ENCODE measurements around the gene TMEM117.
A peak's percentile ranks its signal among the peaks of the same experiment; 100 is the strongest.

TMEM117 gene

DNA sequence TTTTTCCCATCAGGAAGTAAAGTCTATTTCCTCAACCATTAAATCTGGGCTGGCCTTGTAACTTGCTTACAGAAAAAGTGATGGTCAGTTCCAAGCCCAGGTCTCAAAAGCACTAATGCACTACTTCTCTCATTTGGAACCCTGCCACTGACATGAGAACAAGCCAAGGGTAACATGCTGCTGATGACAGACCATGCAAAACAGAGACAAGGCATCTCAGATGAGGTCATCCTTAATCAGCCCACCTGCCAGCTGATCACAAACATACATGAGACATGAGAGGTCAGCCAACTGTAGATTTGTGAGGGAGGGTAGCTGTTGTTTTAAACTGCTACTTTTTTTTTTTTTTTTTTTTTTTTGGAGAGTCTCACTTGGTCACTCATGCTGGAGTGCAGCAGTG, 45.9 kb upstream of the TMEM117 start:
- TF ChIP-seq, protein P1, sequence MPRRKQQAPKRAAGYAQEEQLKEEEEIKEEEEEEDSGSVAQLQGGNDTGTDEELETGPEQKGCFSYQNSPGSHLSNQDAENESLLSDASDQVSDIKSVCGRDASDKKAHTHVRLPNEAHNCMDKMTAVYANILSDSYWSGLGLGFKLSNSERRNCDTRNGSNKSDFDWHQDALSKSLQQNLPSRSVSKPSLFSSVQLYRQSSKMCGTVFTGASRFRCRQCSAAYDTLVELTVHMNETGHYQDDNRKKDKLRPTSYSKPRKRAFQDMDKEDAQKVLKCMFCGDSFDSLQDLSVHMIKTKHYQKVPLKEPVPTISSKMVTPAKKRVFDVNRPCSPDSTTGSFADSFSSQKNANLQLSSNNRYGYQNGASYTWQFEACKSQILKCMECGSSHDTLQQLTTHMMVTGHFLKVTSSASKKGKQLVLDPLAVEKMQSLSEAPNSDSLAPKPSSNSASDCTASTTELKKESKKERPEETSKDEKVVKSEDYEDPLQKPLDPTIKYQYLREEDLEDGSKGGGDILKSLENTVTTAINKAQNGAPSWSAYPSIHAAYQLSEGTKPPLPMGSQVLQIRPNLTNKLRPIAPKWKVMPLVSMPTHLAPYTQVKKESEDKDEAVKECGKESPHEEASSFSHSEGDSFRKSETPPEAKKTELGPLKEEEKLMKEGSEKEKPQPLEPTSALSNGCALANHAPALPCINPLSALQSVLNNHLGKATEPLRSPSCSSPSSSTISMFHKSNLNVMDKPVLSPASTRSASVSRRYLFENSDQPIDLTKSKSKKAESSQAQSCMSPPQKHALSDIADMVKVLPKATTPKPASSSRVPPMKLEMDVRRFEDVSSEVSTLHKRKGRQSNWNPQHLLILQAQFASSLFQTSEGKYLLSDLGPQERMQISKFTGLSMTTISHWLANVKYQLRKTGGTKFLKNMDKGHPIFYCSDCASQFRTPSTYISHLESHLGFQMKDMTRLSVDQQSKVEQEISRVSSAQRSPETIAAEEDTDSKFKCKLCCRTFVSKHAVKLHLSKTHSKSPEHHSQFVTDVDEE (CRISPR knock-in tag; IDR thresholded peaks at IDR 0.05): 0 out of 2 replicates have a peak, but pooled peaks have one; percentile 35
- TF ChIP-seq RARB (CRISPR knock-in tag; IDR thresholded peaks at IDR 0.05) (no peak), ISL1 (CRISPR knock-in tag; IDR thresholded peaks at IDR 0.05) (peak; percentile 79)
- TF ChIP-seq, protein P2, sequence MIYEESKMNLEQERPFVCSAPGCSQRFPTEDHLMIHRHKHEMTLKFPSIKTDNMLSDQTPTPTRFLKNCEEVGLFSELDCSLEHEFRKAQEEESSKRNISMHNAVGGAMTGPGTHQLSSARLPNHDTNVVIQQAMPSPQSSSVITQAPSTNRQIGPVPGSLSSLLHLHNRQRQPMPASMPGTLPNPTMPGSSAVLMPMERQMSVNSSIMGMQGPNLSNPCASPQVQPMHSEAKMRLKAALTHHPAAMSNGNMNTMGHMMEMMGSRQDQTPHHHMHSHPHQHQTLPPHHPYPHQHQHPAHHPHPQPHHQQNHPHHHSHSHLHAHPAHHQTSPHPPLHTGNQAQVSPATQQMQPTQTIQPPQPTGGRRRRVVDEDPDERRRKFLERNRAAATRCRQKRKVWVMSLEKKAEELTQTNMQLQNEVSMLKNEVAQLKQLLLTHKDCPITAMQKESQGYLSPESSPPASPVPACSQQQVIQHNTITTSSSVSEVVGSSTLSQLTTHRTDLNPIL (CRISPR knock-in tag; IDR thresholded peaks at IDR 0.05; ENCODE audit: low read depth): peak; percentile 72; the same call in 1 of the 2 replicates
- ATAC-seq: peak; percentile 31; the same call in 1 of the 3 replicates

DNA sequence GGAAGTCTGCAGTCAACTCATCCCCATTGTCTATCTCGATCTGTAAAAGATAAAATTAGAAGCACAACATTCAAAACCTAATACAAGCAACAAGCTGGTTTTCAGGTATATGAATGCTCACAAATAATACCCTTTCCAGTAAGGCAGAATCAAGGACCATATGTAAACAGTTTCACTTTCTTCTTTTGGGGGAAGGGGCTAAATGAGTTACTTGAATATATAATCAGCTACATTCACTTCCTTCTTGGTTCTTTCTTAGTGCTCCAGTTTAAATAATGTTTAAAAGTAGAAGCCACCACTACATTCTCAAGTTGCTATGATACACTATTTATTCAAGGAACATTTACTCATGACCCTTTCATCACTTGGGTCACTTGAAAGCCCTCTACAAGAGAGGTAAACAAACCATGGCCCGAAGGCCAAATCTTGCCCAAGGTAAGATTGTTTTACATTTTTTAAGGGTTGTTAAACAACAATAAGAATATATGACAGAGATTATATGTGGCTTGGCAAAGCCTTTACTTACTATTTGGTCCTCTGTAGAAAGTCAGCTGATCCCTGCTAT, 40.1 kb upstream of the TMEM117 start:
- no peak for ATAC-seq
- no peak for TF ChIP-seq ESRRG (CRISPR knock-in tag; IDR thresholded peaks at IDR 0.05)
- TF ChIP-seq, protein P3, sequence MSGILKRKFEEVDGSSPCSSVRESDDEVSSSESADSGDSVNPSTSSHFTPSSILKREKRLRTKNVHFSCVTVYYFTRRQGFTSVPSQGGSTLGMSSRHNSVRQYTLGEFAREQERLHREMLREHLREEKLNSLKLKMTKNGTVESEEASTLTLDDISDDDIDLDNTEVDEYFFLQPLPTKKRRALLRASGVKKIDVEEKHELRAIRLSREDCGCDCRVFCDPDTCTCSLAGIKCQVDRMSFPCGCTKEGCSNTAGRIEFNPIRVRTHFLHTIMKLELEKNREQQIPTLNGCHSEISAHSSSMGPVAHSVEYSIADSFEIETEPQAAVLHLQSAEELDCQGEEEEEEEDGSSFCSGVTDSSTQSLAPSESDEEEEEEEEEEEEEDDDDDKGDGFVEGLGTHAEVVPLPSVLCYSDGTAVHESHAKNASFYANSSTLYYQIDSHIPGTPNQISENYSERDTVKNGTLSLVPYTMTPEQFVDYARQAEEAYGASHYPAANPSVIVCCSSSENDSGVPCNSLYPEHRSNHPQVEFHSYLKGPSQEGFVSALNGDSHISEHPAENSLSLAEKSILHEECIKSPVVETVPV (CRISPR knock-in tag; IDR thresholded peaks at IDR 0.05): no peak
- no peak for TF ChIP-seq SNAI2 (CRISPR knock-in tag; IDR thresholded peaks at IDR 0.05)
- no peak for TF ChIP-seq ZC3H10 (CRISPR knock-in tag; IDR thresholded peaks at IDR 0.05)
- no peak for TF ChIP-seq ZFP3 (CRISPR knock-in tag; IDR thresholded peaks at IDR 0.05)
- no peak for TF ChIP-seq ARNTL (CRISPR knock-in tag; IDR thresholded peaks at IDR 0.05; ENCODE audit: borderline replicate concordance, low read depth)
- TF ChIP-seq, protein P2 (CRISPR knock-in tag; IDR thresholded peaks at IDR 0.05; ENCODE audit: low read depth): no peak
- TF ChIP-seq ZNF70 (CRISPR knock-in tag; IDR thresholded peaks at IDR 0.05): no peak
- no peak for TF ChIP-seq RARB (CRISPR knock-in tag; IDR thresholded peaks at IDR 0.05)
- no peak for TF ChIP-seq OSR1 (CRISPR knock-in tag; IDR thresholded peaks at IDR 0.05)
- TF ChIP-seq, protein P4, sequence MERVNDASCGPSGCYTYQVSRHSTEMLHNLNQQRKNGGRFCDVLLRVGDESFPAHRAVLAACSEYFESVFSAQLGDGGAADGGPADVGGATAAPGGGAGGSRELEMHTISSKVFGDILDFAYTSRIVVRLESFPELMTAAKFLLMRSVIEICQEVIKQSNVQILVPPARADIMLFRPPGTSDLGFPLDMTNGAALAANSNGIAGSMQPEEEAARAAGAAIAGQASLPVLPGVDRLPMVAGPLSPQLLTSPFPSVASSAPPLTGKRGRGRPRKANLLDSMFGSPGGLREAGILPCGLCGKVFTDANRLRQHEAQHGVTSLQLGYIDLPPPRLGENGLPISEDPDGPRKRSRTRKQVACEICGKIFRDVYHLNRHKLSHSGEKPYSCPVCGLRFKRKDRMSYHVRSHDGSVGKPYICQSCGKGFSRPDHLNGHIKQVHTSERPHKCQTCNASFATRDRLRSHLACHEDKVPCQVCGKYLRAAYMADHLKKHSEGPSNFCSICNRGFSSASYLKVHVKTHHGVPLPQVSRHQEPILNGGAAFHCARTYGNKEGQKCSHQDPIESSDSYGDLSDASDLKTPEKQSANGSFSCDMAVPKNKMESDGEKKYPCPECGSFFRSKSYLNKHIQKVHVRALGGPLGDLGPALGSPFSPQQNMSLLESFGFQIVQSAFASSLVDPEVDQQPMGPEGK (CRISPR knock-in tag; IDR thresholded peaks at IDR 0.05; ENCODE audit: borderline replicate concordance): no peak
- TF ChIP-seq, protein P1 (CRISPR knock-in tag; IDR thresholded peaks at IDR 0.05): no peak
- no peak for TF ChIP-seq GLIS3 (CRISPR knock-in tag; IDR thresholded peaks at IDR 0.05)
- no peak for TF ChIP-seq TCF4 (CRISPR knock-in tag; IDR thresholded peaks at IDR 0.05; ENCODE audit: borderline replicate concordance)
- no peak for TF ChIP-seq TOX (CRISPR knock-in tag; IDR thresholded peaks at IDR 0.05; ENCODE audit: borderline replicate concordance)
- TF ChIP-seq ZFP30 (CRISPR knock-in tag; IDR thresholded peaks at IDR 0.05): no peak
- TF ChIP-seq, protein P5, sequence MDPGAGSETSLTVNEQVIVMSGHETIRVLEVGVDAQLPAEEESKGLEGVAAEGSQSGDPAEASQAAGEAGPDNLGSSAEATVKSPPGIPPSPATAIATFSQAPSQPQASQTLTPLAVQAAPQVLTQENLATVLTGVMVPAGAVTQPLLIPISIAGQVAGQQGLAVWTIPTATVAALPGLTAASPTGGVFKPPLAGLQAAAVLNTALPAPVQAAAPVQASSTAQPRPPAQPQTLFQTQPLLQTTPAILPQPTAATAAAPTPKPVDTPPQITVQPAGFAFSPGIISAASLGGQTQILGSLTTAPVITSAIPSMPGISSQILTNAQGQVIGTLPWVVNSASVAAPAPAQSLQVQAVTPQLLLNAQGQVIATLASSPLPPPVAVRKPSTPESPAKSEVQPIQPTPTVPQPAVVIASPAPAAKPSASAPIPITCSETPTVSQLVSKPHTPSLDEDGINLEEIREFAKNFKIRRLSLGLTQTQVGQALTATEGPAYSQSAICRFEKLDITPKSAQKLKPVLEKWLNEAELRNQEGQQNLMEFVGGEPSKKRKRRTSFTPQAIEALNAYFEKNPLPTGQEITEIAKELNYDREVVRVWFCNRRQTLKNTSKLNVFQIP (CRISPR knock-in tag; IDR thresholded peaks at IDR 0.05; ENCODE audit: borderline replicate concordance, low read depth): no peak
- TF ChIP-seq BACH2 (CRISPR knock-in tag; IDR thresholded peaks at IDR 0.05; ENCODE audit: borderline replicate concordance): no peak

All from SK-N-SH treated with all-trans-retinoic acid at 6 μM for 48 hours (cell line).